KBM-7 (cell line): ENCODE measurements around the gene NISCH.
A peak's percentile ranks its signal among the peaks of the same experiment; 100 is the strongest.

Experiments
- DNase-seq: peaks from one replicate; pipeline ENCODE4 v3.0.0-alpha.2; 2015
- in situ Hi-C: fragments of 300-500 bp; cut with MboI; formaldehyde crosslinking; loops from 2 replicates; pipeline ENCODE4 v1.14.3; 2020; ENCODE audit warnings: low sequenced_read_pairs, low pct_unique_long_range_greater_than_20kb, mixed read lengths

NISCH gene

GRCh38 chr3:52487050-52487787 lies 31.8 kb downstream of the NISCH start:
- no peak for DNase-seq
- in situ Hi-C loops: no loop called here

GRCh38 chr3:52487788-52488691 lies 32.6 kb downstream of the NISCH start:
- no peak for DNase-seq
- in situ Hi-C loops: no loop called here

GRCh38 chr3:52488746-52489145 lies 33.3 kb downstream of the NISCH start:
- in situ Hi-C loops: no loop called here
- no peak for DNase-seq

GRCh38 chr3:52489453-52489852 lies 34.0 kb downstream of the NISCH start:
- in situ Hi-C loops: no loop called here
- DNase-seq: no peak

GRCh38 chr3:52490035-52490938 lies 34.9 kb downstream of the NISCH start:
- in situ Hi-C loops: no loop called here
- DNase-seq: no peak

GRCh38 chr3:52490939-52491526 lies 35.6 kb downstream of the NISCH start:
- DNase-seq: no peak
- in situ Hi-C loops: no loop called here

GRCh38 chr3:52492059-52492458 lies 36.7 kb downstream of the NISCH start:
- in situ Hi-C loops: no loop called here
- DNase-seq: no peak

GRCh38 chr3:52493232-52494017 lies 38.0 kb downstream of the NISCH start:
- in situ Hi-C loops: no loop called here
- DNase-seq: no peak

GRCh38 chr3:52494445-52494844 lies 39.0 kb downstream of the NISCH start:
- DNase-seq: no peak
- in situ Hi-C loops: no loop called here

GRCh38 chr3:52494886-52495495 lies 39.6 kb downstream of the NISCH start, which contains the start of gene STAB1:
Gene STAB1, plus strand, starts transcription at chr3:52495338. Its CDS starts 76 bp downstream, at chr3:52495414.
- in situ Hi-C loops: no loop called here
- DNase-seq: no peak

GRCh38 chr3:52495777-52496602 lies 40.6 kb downstream of the NISCH start:
- in situ Hi-C loops: no loop called here
- DNase-seq: no peak

GRCh38 chr3:52498137-52499054 lies 43.0 kb downstream of the NISCH start:
- peak; percentile 94 for DNase-seq
- in situ Hi-C loops: no loop called here

- in situ Hi-C loops: no loop called here
- DNase-seq: no peak
Observed at GRCh38 chr3:52501046-52501445, 45.6 kb downstream of the NISCH start.

- in situ Hi-C loops: no loop called here
Observed at GRCh38 chr3:52502001-52502400, 46.6 kb downstream of the NISCH start.

GRCh38 chr3:52502808-52503350 lies 47.5 kb downstream of the NISCH start:
- no peak for DNase-seq
- in situ Hi-C loops: no loop called here

More at GRCh38 chr3:52502001-52502400, 46.6 kb downstream of the NISCH start:
- no peak for DNase-seq
